ENCODE results near the gene MPL.

- no peak for TF ChIP-seq POLR2A (IDR thresholded peaks at IDR 0.05)
- TF ChIP-seq POLR2AphosphoS5 (IDR thresholded peaks at IDR 0.05): peak in 2 of 3 donors; percentile 20 to 70
- TF ChIP-seq, protein P1, sequence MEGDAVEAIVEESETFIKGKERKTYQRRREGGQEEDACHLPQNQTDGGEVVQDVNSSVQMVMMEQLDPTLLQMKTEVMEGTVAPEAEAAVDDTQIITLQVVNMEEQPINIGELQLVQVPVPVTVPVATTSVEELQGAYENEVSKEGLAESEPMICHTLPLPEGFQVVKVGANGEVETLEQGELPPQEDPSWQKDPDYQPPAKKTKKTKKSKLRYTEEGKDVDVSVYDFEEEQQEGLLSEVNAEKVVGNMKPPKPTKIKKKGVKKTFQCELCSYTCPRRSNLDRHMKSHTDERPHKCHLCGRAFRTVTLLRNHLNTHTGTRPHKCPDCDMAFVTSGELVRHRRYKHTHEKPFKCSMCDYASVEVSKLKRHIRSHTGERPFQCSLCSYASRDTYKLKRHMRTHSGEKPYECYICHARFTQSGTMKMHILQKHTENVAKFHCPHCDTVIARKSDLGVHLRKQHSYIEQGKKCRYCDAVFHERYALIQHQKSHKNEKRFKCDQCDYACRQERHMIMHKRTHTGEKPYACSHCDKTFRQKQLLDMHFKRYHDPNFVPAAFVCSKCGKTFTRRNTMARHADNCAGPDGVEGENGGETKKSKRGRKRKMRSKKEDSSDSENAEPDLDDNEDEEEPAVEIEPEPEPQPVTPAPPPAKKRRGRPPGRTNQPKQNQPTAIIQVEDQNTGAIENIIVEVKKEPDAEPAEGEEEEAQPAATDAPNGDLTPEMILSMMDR (IDR thresholded peaks at IDR 0.05): no peak
Measured at GRCh38 chr1:43345120-43345519, 7.5 kb downstream of the MPL start.
